Chondrocyte (in vitro differentiated cells): ENCODE measurements around the gene CFHR4. TPM values are rescaled to one million over a fixed set of nuclear protein-coding genes. Genes with fewer than 3 reads are reported as not detected.

Experiments used
- DNase-seq: peaks from one replicate; pipeline ENCODE4 v3.0.0; 2021; ENCODE audit warnings: mixed read lengths, low spot score
- H3K27ac Mint-ChIP-seq: one replicate; pipeline ENCODE4 v1.8.0; 2021; ENCODE audit warnings: mild to moderate bottlenecking, moderate library complexity, mixed read lengths; ENCODE audit not compliant: unreplicated experiment
- H3K27me3 Mint-ChIP-seq: 2 replicates; pipeline ENCODE4 v1.8.0; 2021; ENCODE audit warnings: low read depth, mixed read lengths
- H3K36me3 Mint-ChIP-seq: 2 replicates; pipeline ENCODE4 v1.8.0; 2021; ENCODE audit warnings: low read depth, mixed read lengths
- H3K4me1 Mint-ChIP-seq: 2 replicates; pipeline ENCODE4 v1.8.0; 2021; ENCODE audit warnings: low read depth, mild to moderate bottlenecking, mixed read lengths
- H3K4me3 Mint-ChIP-seq: one replicate; pipeline ENCODE4 v1.8.0; 2021; ENCODE audit warnings: mild to moderate bottlenecking, moderate library complexity, mixed read lengths; ENCODE audit not compliant: unreplicated experiment
- H3K9me3 Mint-ChIP-seq: 2 replicates; pipeline ENCODE4 v1.8.0; 2021; ENCODE audit warnings: low read depth, mixed read lengths
- CTCF ChIP-seq: fragments of 200-600 bp; sonication (generic); IDR thresholded peaks from 2 replicates; pipeline ENCODE4 v1.5.0; 2021; ENCODE audit warnings: antibody characterized with exemption, mild to moderate bottlenecking, moderate library complexity
- total RNA-seq: library from RNA; stranded (reverse); gene quantifications from 3 replicates; pipeline ENCODE4 v1.2.1, GENCODE V29; 2021

The CFHR4 gene
- total RNA-seq, 1 donor from 2014 or later = not detected

- no peak for TF ChIP-seq CTCF
- no peak overlapping the region for H3K27ac Mint-ChIP-seq
Observed at GRCh38 chr1:196860323-196860884, 27.4 kb upstream of the CFHR4 start.

GRCh38 chr1:196861429-196861828 is 26.4 kb upstream of the CFHR4 start:
- no peak for TF ChIP-seq CTCF
- H3K27me3 Mint-ChIP-seq = peaks cover 17% of the 10 kb centered on the region
- no peak for DNase-seq

More at GRCh38 chr1:196860323-196860884, 27.4 kb upstream of the CFHR4 start:
- Mint-ChIP-seq H3K9me3 (peaks cover 12% of the 10 kb centered on the region), H3K4me1 (no peaks in the 10 kb centered on the region), H3K36me3 (no peaks in the 10 kb centered on the region), H3K4me3 (no peak overlapping the region), H3K27me3 (peaks cover 17% of the 10 kb centered on the region)
- DNase-seq = no peak

GRCh38 chr1:196866974-196867373 is 20.9 kb upstream of the CFHR4 start:
- no peak for DNase-seq
- Mint-ChIP-seq H3K27me3 (peaks cover 10% of the 10 kb centered on the region), H3K27ac (no peak overlapping the region), H3K36me3 (no peaks in the 10 kb centered on the region), H3K4me3 (no peak overlapping the region), H3K4me1 (no peaks in the 10 kb centered on the region), H3K9me3 (peaks cover 14% of the 10 kb centered on the region)
- no peak for TF ChIP-seq CTCF

More at GRCh38 chr1:196861429-196861828, 26.4 kb upstream of the CFHR4 start:
- Mint-ChIP-seq H3K4me3 (no peak overlapping the region), H3K36me3 (no peaks in the 10 kb centered on the region), H3K4me1 (no peaks in the 10 kb centered on the region), H3K27ac (no peak overlapping the region), H3K9me3 (peaks cover 12% of the 10 kb centered on the region)

- Mint-ChIP-seq H3K36me3 (no peaks in the 10 kb centered on the region), H3K27me3 (peaks cover 13% of the 10 kb centered on the region), H3K27ac (no peak overlapping the region), H3K4me3 (no peak overlapping the region), H3K4me1 (peaks cover 6% of the 10 kb centered on the region), H3K9me3 (no peaks in the 10 kb centered on the region)
- no peak for TF ChIP-seq CTCF
- DNase-seq = no peak
Observed at GRCh38 chr1:196873385-196873784, 14.5 kb upstream of the CFHR4 start.

GRCh38 chr1:196875935-196876334 is 11.9 kb upstream of the CFHR4 start:
- DNase-seq = no peak
- Mint-ChIP-seq H3K36me3 (no peaks in the 10 kb centered on the region), H3K27ac (no peak overlapping the region), H3K9me3 (no peaks in the 10 kb centered on the region), H3K4me1 (peaks cover 6% of the 10 kb centered on the region), H3K27me3 (peaks cover 18% of the 10 kb centered on the region), H3K4me3 (no peak overlapping the region)
- TF ChIP-seq CTCF = no peak
